Smooth muscle cell (in vitro differentiated cells): ENCODE data around the gene TMEM203. TPM values are rescaled to one million over a fixed set of nuclear protein-coding genes. Genes with fewer than 3 reads are reported as not detected.
"Not testable (repeated sequence)": the region's sequence is repeated elsewhere in the genome, so short reads cannot be mapped to it uniquely, and the experiment has no call there.

Source experiments
- DNase-seq: peaks from one replicate; lab custom pipeline; 2025; ENCODE audit not compliant: unreplicated experiment; lab: John Stamatoyannopoulos, UW
- H2AFZ ChIP-seq: fragments of 200-600 bp; sonication (generic); 2 replicates; pipeline ENCODE4 v1.6.0; 2016; ENCODE audit warnings: antibody characterized with exemption, low read depth, mild to moderate bottlenecking
- H3F3A ChIP-seq: fragments of 200-600 bp; sonication (generic); 2 replicates; pipeline ENCODE4 v1.6.0; 2017; ENCODE audit warnings: antibody characterized with exemption, low read depth
- H3K27ac ChIP-seq: fragments of 200-600 bp; sonication (generic); 2 replicates; pipeline ENCODE4 v1.5.1; 2016; ENCODE audit warnings: low read depth, mild to moderate bottlenecking
- H3K27me3 ChIP-seq: fragments of 200-600 bp; sonication (generic); 2 replicates; pipeline ENCODE4 v1.6.1; 2016; ENCODE audit warnings: low read depth, mild to moderate bottlenecking
- H3K36me3 ChIP-seq: fragments of 200-600 bp; sonication (generic); 2 replicates; pipeline ENCODE4 v1.5.1; 2016; ENCODE audit warnings: low read depth
- H3K4me1 ChIP-seq: fragments of 200-600 bp; sonication (generic); 2 replicates; pipeline ENCODE4 v1.5.1; 2016; ENCODE audit warnings: low read depth
- H3K4me2 ChIP-seq: fragments of 200-600 bp; sonication (generic); 2 replicates; pipeline ENCODE4 v1.6.0; 2016; ENCODE audit warnings: mild to moderate bottlenecking
- H3K4me3 ChIP-seq: fragments of 200-600 bp; sonication (generic); 2 replicates; pipeline ENCODE4 v1.5.1; 2016; ENCODE audit warnings: mild to moderate bottlenecking
- H3K79me2 ChIP-seq: fragments of 200-600 bp; sonication (generic); 2 replicates; pipeline ENCODE4 v1.6.0; 2016; ENCODE audit warnings: low read depth, mild to moderate bottlenecking
- H3K9ac ChIP-seq: fragments of 200-600 bp; sonication (generic); 2 replicates; pipeline ENCODE4 v1.6.0; 2016; ENCODE audit warnings: low read depth
- H3K9me3 ChIP-seq: fragments of 200-600 bp; sonication (generic); replicated peaks from 2 replicates; pipeline ENCODE4 v1.5.1; 2016; ENCODE audit warnings: low read depth
- H4K20me1 ChIP-seq: fragments of 200-600 bp; sonication (generic); 2 replicates; pipeline ENCODE4 v1.6.0; 2016; ENCODE audit warnings: low read depth
- WGBS: methylation state at CpG from one replicate; pipeline ENCODE4 v1.1.7; 2016; ENCODE audit warnings: low lambda C conversion rate; 5-methylcytosine and 5-hydroxymethylcytosine counted together
- polyA plus RNA-seq: library from polyadenylated mRNA; unstranded; fragments of >200 nt; fragmentation: Nextera tagmentation; extraction: Ambion mirVana; gene quantifications from 2 replicates; pipeline ENCODE4 v1.2.1, GENCODE V29; 2016
- total RNA-seq: library from RNA; depleted of rRNA; stranded (reverse); fragments of >200 nt; gene quantifications from 2 replicates; pipeline ENCODE4 v1.2.3, GENCODE V29; 2014
- TF ChIP-seq, protein P1 (sequence below): fragments of 200-600 bp; sonication (generic); IDR thresholded peaks from 2 replicates; pipeline ENCODE4 v1.5.1; 2017; ENCODE audit warnings: borderline replicate concordance, mild to moderate bottlenecking, antibody characterized with exemption; ENCODE audit not compliant: insufficient read depth, poor library complexity, severe bottlenecking

TMEM203 gene
- total and polyA plus RNA-seq, 2 experiments from 2014 or later: 31.0 to 55.1 TPM

DNA sequence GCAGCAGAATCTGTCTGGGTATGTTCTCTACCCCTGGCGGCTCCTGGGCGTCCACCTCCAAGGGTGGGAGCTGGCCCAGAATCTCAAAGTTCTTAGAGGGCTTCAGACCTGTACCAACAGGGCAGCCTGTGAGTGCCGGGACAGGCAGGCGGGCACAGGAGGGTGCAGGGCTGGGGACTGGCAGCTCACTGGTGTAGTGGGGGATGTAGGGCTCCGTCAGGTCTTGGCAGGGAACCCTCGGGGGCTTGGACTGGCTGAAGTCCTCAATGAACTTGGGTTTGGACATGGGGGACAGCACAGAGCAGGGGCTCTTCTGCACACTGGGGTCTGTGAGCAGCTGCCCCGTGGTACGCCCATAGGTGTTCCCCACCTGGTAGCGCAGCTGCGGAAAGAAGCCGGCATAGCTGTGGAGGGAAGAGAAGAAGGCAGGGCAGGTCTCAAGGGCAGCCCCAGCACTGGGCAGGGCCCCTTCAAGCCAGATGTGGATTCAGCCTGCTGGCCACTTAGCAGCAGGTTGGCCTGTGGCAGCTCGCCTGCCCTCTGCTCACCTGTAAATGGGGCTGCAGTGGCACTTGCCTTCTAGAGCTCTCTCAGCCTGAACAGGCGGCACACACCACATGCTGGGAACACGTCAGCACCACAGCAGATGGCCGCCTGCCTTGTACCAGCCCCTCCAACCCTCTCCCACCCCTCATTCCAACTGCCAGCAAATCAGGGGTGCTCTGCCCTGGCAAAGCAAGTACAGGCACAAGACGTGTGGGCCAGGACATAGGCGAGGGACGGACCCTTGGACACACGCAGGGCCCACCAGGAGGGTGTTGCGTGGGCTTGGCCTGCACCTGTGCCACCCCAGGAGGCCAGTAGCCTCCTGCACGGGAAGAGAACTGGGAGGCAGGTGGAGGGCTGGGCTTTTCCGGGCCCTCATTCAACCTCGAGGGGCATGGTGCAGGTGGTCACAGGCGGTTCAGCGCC lies 40.3 kb upstream of the TMEM203 start:
- H4K20me1 ChIP-seq: peaks cover 28% of the 10 kb centered on the region
- H3K4me2 ChIP-seq: no peak overlapping the region
- peaks cover 22% of the 10 kb centered on the region for H3K79me2 ChIP-seq
- H3K9ac ChIP-seq: no peak overlapping the region
- H3K4me3 ChIP-seq: no peak overlapping the region
- no peaks in the 10 kb centered on the region for H3K27me3 ChIP-seq
- TF ChIP-seq, protein P1, sequence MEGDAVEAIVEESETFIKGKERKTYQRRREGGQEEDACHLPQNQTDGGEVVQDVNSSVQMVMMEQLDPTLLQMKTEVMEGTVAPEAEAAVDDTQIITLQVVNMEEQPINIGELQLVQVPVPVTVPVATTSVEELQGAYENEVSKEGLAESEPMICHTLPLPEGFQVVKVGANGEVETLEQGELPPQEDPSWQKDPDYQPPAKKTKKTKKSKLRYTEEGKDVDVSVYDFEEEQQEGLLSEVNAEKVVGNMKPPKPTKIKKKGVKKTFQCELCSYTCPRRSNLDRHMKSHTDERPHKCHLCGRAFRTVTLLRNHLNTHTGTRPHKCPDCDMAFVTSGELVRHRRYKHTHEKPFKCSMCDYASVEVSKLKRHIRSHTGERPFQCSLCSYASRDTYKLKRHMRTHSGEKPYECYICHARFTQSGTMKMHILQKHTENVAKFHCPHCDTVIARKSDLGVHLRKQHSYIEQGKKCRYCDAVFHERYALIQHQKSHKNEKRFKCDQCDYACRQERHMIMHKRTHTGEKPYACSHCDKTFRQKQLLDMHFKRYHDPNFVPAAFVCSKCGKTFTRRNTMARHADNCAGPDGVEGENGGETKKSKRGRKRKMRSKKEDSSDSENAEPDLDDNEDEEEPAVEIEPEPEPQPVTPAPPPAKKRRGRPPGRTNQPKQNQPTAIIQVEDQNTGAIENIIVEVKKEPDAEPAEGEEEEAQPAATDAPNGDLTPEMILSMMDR: no peak
- peaks cover 5% of the 10 kb centered on the region for H3K4me1 ChIP-seq
- H3K9me3 ChIP-seq: no peaks in the 10 kb centered on the region
- no peaks in the 10 kb centered on the region for H3K36me3 ChIP-seq
- H3K27ac ChIP-seq: no peak overlapping the region
- 95% methylated on average over 25 of the region's 25 CpGs for WGBS
- no peak for DNase-seq
- no peak overlapping the region for H2AFZ ChIP-seq
- peaks cover 20% of the 10 kb centered on the region for H3F3A ChIP-seq

DNA sequence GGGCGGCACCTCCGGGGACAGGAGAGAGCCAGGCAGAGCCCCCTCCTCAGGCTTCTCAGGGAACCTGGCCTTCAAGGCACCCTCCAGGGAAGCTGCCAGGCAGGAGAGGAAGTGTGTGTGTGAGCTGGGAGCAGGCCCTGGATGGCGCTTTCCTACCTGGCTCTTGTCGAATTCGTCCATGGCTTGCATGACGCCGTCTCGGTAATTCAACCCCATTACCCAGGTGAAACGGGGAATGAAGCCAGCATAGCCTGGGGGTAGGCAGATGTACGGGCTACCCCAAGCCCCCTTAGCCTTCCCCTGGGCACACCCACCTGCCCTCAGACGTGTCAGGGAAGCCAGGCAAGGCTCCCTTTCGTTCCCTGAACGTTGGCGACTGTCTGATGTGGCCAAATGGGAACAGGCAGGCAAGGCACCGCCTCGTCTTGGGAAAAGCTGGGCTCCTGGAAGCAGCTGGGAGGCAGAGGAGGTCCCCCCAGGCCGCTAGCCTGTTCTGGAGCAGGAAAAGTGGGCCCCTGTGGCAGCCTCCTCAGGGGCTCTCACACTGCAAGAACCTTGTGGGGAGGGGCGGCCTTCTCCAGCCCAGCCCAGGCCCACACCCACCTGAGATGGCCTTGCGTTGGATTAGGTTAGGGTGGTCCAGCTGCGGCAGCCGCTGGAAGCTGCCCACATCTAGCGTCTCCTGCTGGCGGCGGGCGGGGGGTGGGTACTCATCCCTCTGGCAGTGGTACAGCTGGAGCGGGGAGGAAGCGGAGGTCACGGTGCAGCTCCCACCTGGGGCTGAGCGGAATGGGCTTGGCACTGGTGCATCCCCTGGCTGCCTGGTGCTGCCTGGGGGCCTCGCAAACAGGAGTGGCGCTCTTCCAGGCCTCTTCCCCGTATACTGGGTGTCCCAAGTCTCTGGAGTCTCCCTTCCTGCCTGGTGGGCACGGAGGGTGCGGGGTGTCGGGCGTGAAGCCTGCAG lies 39.3 kb upstream of the TMEM203 start:
- Histone ChIP-seq H3K4me2 (no peak overlapping the region), H3K9ac (no peak overlapping the region), H2AFZ (no peak overlapping the region), H3K4me3 (no peak overlapping the region), H3K27me3 (no peaks in the 10 kb centered on the region), H3K79me2 (peaks cover 23% of the 10 kb centered on the region), H3K4me1 (peaks cover 5% of the 10 kb centered on the region), H3F3A (peaks cover 25% of the 10 kb centered on the region), H3K9me3 (no peaks in the 10 kb centered on the region), H4K20me1 (peaks cover 28% of the 10 kb centered on the region), H3K36me3 (no peaks in the 10 kb centered on the region), H3K27ac (no peak overlapping the region)
- DNase-seq: no peak
- 72% methylated on average over 36 of the region's 36 CpGs for WGBS
- TF ChIP-seq, protein P1: no peak

DNA sequence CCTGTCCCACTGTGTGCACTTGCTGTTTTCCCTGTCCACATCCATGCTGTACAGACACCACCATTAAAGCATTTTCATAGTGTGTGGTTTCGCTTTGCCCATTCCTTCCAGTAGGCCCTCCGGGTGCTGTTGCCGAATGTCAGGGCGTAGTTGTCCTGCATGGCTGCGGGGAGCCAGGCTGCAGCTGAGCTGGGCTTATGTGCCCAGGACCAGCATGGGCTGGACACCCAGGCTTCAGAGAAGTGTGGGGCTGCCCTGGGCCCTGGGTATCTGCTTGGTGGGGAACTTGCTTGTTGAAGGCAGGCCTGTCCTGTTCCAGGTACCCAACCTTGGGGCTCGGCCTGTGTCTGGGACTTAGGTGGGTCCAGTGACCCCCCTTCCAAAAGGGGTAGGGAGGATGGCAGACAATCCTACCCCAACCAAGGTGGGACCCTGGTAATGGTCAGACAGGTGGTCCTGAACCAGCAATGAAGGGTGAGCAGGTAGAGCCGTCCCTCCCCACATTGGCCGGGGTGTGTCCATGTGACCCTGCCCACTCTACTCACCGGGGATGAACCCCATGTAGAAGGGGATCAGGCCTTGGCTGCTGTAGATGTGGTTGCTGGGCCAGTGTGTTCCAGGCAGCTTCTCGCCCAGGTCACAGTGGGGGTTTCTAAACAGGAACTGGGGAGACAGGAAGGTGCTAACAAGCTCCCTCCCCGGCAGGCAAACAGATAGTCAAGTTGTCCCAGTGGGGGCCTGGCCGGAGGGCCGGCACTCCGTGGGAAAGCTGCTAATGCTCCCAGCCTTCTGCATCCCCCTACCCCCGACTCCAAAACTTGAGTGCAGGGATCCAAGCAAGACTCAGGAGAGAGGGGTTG lies 38.4 kb upstream of the TMEM203 start:
- 73% methylated on average over 15 of the region's 15 CpGs for WGBS

DNA sequence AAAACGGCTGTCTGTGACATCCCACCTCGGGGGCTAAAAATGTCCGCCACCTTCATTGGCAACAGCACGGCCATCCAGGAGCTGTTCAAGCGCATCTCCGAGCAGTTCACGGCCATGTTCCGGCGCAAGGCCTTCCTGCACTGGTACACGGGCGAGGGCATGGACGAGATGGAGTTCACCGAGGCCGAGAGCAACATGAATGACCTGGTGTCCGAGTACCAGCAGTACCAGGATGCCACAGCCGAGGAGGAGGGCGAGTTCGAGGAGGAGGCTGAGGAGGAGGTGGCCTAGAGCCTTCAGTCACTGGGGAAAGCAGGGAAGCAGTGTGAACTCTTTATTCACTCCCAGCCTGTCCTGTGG lies 37.8 kb upstream of the TMEM203 start:
- H3K4me3 ChIP-seq, H3K9ac ChIP-seq: not testable (repeated sequence)
- H3K4me2 ChIP-seq: peak overlapping the region; percentile 100

More for the DNA sequence above, 38.4 kb upstream of the TMEM203 start:
- no peak overlapping the region for H2AFZ ChIP-seq
- H3K79me2 ChIP-seq: peaks cover 32% of the 10 kb centered on the region
- H3K4me1 ChIP-seq: peaks cover 5% of the 10 kb centered on the region
- H3K27me3 ChIP-seq: no peaks in the 10 kb centered on the region
- no peaks in the 10 kb centered on the region for H3K9me3 ChIP-seq
- no peak overlapping the region for H3K4me3 ChIP-seq
- H4K20me1 ChIP-seq: peaks cover 28% of the 10 kb centered on the region
- no peak overlapping the region for H3K9ac ChIP-seq
- H3K27ac ChIP-seq: no peak overlapping the region
- DNase-seq: no peak
- H3K4me2 ChIP-seq: no peak overlapping the region
- peaks cover 25% of the 10 kb centered on the region for H3F3A ChIP-seq
- no peaks in the 10 kb centered on the region for H3K36me3 ChIP-seq
- TF ChIP-seq, protein P1: no peak

More for the DNA sequence above, 37.8 kb upstream of the TMEM203 start:
- DNase-seq, H3K4me1 ChIP-seq, H3K36me3 ChIP-seq, H3K27me3 ChIP-seq, H2AFZ ChIP-seq, H3K9me3 ChIP-seq, H3K27ac ChIP-seq: not testable (repeated sequence)
- peaks cover 25% of the 10 kb centered on the region for H3F3A ChIP-seq
- peaks cover 38% of the 10 kb centered on the region for H3K79me2 ChIP-seq
- 94% methylated on average over 18 of the region's 18 CpGs for WGBS
- peaks cover 28% of the 10 kb centered on the region for H4K20me1 ChIP-seq
